Kidney epithelial cell (primary cell): ENCODE results near the gene FOS. TPM values are rescaled to one million over a fixed set of nuclear protein-coding genes. Genes with fewer than 3 reads are reported as not detected.
A peak's percentile ranks its signal among the peaks of the same experiment; 100 is the strongest.

Source experiments
- DNase-seq: peaks from one replicate; pipeline ENCODE4 v3.0.0-alpha.2; 2010; ENCODE audit warnings: low read depth
- H3K27me3 ChIP-seq: 2 replicates; pipeline ENCODE4 v1.6.0; 2011; ENCODE audit warnings: low read length; ENCODE audit not compliant: control insufficient read depth, insufficient read depth
- H3K36me3 ChIP-seq: 2 replicates; pipeline ENCODE4 v1.5.1; 2011; ENCODE audit warnings: low read length; ENCODE audit not compliant: control insufficient read depth, insufficient read depth
- H3K4me3 ChIP-seq: 2 replicates; pipeline ENCODE4 v1.5.1; 2011; ENCODE audit warnings: low read depth, mild to moderate bottlenecking, control low read depth, low read length
- CTCF ChIP-seq: IDR thresholded peaks from 2 replicates; pipeline ENCODE4 v1.5.1; 2011; ENCODE audit warnings: mild to moderate bottlenecking, moderate library complexity, low read length, control low read depth, inconsistent platforms; ENCODE audit not compliant: insufficient read depth, poor library complexity, severe bottlenecking
- total RNA-seq: library from RNA; depleted of rRNA; stranded (reverse); fragments of >200 nt; gene quantifications from 2 replicates; pipeline ENCODE4 v1.2.3, GENCODE V29; 2015

FOS gene
- total RNA-seq, 1 donor from 2014 or later = 5.5 TPM

DNA sequence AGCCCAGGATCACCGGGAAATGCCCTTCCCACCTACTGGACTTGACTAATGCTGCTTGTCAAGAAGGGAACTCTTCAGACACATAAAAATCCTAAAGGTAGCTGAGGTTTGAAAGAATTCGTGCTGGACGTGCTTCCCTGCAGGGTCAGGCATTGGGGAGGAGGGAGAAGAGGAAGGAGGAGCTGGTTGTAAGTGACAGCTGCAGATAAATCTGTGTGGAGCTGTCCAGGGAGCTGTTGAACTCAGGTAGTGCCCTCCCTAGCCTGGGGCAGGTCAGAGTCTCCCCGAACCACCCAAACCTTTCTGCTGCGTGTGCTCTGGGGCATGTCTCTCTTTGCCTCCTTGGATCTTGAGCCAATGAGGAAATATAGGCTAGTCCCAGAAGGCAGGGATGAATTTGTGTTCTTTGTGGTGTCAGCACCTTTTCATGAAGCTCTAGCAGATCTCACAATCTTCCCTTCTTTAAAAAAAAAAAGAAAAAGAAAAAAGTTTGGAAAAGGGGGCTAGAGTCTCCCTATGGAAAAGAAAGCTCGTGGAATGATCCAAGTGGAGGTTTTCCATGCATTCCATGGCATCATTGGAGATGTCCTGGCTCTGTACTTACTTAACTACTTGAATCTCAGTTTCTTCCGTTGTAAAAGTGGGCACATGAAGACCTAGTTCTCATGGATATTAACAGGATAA lies 23.6 kb upstream of the FOS start:
- DNase-seq = no peak
- Histone ChIP-seq H3K36me3 (no peaks in the 10 kb centered on the region), H3K27me3 (no peaks in the 10 kb centered on the region), H3K4me3 (no peak overlapping the region)
- no peak for TF ChIP-seq CTCF

DNA sequence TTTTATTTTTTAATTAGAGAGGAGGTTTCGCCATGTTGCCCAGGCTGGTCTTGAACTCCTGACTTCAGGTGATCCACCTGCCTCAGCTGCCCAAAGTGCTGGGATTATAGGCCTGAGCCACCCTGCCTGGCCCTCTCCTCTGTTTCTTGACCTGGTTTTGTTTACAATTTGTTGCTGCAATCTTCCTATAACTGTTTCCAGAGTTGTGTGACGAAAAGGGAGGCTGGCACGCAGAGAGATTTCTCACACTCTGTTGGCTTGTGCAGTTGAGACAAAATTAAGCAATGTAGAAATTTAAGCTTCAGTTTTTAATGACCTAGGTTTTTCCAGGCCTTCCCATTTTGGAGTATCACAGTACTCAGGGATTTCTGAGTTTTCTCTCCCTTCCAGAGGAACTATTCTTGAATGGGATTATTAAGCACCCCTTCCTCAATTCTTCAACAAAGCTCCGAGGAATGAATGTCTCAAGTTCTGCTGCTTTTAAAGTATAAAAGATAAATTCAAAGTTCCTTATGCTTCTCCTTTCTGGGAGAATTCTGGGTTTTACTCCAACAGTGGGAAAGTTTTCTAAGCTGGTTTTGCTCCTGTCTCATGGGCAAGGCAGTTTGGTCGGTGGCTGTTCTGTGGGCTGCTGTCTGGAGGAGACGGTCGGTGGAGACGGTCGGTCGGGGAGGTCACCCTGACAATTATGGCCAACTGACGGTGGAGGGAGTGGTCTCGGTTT lies 20.4 kb upstream of the FOS start:
- no peaks in the 10 kb centered on the region for H3K36me3 ChIP-seq
- no peak for DNase-seq
- H3K27me3 ChIP-seq = no peaks in the 10 kb centered on the region
- peak overlapping the region; percentile 21 for H3K4me3 ChIP-seq
- TF ChIP-seq CTCF = no peak

DNA sequence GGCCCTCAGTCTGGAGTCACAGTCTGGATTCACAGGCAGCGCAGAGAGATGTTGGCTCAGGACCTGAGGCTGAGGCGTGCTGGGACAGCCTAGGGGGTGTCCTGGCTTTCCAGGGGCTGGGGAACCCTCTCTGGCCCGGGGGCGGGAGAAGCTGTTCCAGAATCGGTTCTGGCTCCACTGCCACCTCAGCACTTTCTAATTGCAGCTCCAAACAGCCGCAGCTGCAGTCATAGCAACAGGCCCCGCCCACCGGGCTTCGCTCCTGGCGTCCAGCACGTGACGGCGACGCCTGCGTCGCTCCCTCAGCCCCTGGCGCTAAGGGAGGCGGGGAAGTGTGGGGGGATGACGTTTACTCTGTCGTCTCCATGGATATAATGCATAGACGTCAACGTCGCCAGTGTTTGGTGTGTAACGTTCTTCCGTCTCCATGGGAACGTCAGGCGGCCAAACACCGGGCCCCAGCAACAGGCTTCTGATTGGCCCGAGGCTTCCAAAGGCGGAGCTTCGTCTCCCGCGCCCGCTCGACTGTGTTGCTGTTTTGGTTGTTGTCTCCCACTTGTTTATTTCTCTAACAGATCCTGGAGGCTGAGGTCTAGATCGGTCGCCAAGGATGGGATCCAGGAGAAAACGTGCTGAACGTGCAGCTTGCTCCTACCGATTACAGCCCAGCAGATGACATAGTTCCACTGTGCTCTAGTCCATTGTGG lies 19.7 kb upstream of the FOS start:
- H3K27me3 ChIP-seq = no peaks in the 10 kb centered on the region
- H3K4me3 ChIP-seq = peak overlapping the region; percentile 55
- TF ChIP-seq CTCF = no peak
- DNase-seq = peak; percentile 97
- no peaks in the 10 kb centered on the region for H3K36me3 ChIP-seq

- Histone ChIP-seq H3K4me3 (peak overlapping the region; percentile 55), H3K36me3 (no peaks in the 10 kb centered on the region), H3K27me3 (no peaks in the 10 kb centered on the region)
- TF ChIP-seq CTCF = peak; percentile 21
- no peak for DNase-seq
These were observed 19.1 kb upstream of the FOS start for GRCh38 chr14:75259510-75259855.

DNA sequence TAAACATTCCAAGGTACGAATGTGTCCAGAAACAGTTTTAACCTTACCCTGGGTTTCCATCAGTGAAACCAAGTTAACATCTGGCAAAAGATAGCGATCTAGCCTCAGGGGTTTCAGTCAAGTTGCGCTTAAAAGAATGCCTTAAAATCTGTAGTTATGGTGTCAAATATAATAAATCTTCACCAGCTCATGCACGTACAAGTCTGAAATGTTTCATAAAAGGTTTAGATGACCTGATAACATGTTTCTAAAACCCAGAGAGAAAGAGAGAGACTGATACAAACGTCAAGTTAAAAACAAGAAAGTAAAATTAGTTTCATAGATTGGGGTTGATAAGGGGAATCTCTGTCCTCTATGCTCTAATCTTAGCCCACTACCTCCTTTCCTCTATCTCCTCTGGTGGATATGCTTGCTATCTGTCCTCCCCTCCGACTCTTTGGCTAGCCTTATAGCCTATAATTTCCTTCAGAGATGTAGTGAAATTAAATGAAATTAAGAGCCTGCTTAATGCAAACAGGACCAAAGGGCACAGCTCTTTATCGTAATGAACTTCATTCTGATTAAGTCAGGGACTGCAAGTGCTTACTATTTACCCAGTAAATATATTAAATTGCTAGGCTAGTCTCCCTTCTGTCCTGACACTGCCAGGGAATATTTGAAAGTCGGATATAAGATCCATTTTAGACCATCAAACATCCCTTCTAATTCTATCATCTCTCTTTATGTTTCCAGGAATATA lies 18.4 kb upstream of the FOS start:
- H3K27me3 ChIP-seq = no peaks in the 10 kb centered on the region
- H3K4me3 ChIP-seq = no peak overlapping the region
- DNase-seq = no peak
- no peak for TF ChIP-seq CTCF
- H3K36me3 ChIP-seq = no peaks in the 10 kb centered on the region
